ENCODE data around the gene GIMAP1. TPM values are rescaled to one million over a fixed set of nuclear protein-coding genes. Genes with fewer than 3 reads are reported as not detected.

Gene GIMAP1
- total RNA-seq, 2 experiments from 2014 or later = 3.5 to 5.5 TPM

- intact Hi-C loops (cut with DNase I, micrococcal nuclease) = loop anchor here (1.0 to 5.0 kb wide), 4 partner anchors 46 to 239 kb away; no protein-coding TSS in a partner anchor
- DNase-seq (peak; percentile 37), ATAC-seq (peak; percentile 57)
- Mint-ChIP-seq H3K9me3 (ENCODE audit: low read depth) (peaks cover 27% of the 10 kb centered on the region), H3K4me1 (peaks cover 68% of the 10 kb centered on the region), H3K27ac (peak overlapping the region; percentile 100), H3K36me3 (ENCODE audit: low read depth) (peaks cover 65% of the 10 kb centered on the region), H3K27me3 (no peaks in the 10 kb centered on the region), H3K4me3 (peak overlapping the region; percentile 96)
- ChIA-PET POLR2A (interaction anchor here (0.6 to 1.4 kb wide), 8 partner anchors 18 to 115 kb away, joined by 3 to 7 read pairs (median 4); partner anchors contain the start of gene GIMAP5), CTCF (interaction anchor here (0.6 to 2.8 kb wide), 11 partner anchors 9 to 236 kb away, joined by 3 to 14 read pairs (median 4); partner anchors contain the start of genes GIMAP1, GIMAP4 and GIMAP8)
These were observed 30.3 kb upstream of the GIMAP1 start for GRCh38 chr7:150686030-150686631.

GRCh38 chr7:150688630-150689029 lies 27.8 kb upstream of the GIMAP1 start:
- H3K4me3 Mint-ChIP-seq = peak overlapping the region; percentile 6
- peaks cover 45% of the 10 kb centered on the region for H3K4me1 Mint-ChIP-seq
- peaks cover 71% of the 10 kb centered on the region for H3K36me3 Mint-ChIP-seq (ENCODE audit: low read depth)
- ATAC-seq (no peak), DNase-seq (no peak)
- CTCF ChIA-PET = no interaction called here
- H3K27me3 Mint-ChIP-seq = no peaks in the 10 kb centered on the region
- intact Hi-C loops (cut with DNase I, micrococcal nuclease) = loop anchor here in 1 of 2 experiments (5.0 kb wide), 3 partner anchors 44 to 241 kb away; no protein-coding TSS in a partner anchor
- POLR2A ChIA-PET = no interaction called here
- peaks cover 27% of the 10 kb centered on the region for H3K9me3 Mint-ChIP-seq (ENCODE audit: low read depth)
- H3K27ac Mint-ChIP-seq = peak overlapping the region; percentile 93

GRCh38 chr7:150695654-150696053 lies 20.8 kb upstream of the GIMAP1 start:
- CTCF ChIA-PET = interaction anchor here (0.6 to 1.2 kb wide), 2 partner anchors 34 to 193 kb away, joined by 3 read pairs; no protein-coding TSS in a partner anchor
- POLR2A ChIA-PET = no interaction called here
- Mint-ChIP-seq H3K27ac (peak overlapping the region; percentile 42), H3K4me3 (no peak overlapping the region), H3K36me3 (ENCODE audit: low read depth) (peaks cover 48% of the 10 kb centered on the region), H3K27me3 (no peaks in the 10 kb centered on the region), H3K4me1 (no peaks in the 10 kb centered on the region), H3K9me3 (ENCODE audit: low read depth) (peaks cover 61% of the 10 kb centered on the region)
- intact Hi-C loops (cut with DNase I, micrococcal nuclease) = no loop called here
- ATAC-seq (no peak), DNase-seq (no peak)

- ChIA-PET CTCF (interaction anchor here (0.6 to 1.5 kb wide), 3 partner anchors 12 to 63 kb away, joined by 3 to 11 read pairs (median 4); partner anchors contain the start of gene GIMAP1), POLR2A (no interaction called here)
- no peak overlapping the region for H3K27ac Mint-ChIP-seq
- H3K4me1 Mint-ChIP-seq = peaks cover 2% of the 10 kb centered on the region
- no peaks in the 10 kb centered on the region for H3K27me3 Mint-ChIP-seq
- no peak for DNase-seq
- intact Hi-C loops (cut with DNase I, micrococcal nuclease) = no loop called here
- no peak overlapping the region for H3K4me3 Mint-ChIP-seq
- ATAC-seq = no peak
- peaks cover 34% of the 10 kb centered on the region for H3K36me3 Mint-ChIP-seq (ENCODE audit: low read depth)
- peaks cover 56% of the 10 kb centered on the region for H3K9me3 Mint-ChIP-seq (ENCODE audit: low read depth)
These were observed 13.2 kb upstream of the GIMAP1 start for GRCh38 chr7:150703209-150703608.

GRCh38 chr7:150715293-150715692 lies 1.1 kb upstream of the GIMAP1 start:
- peak overlapping the region; percentile 99 for H3K27ac Mint-ChIP-seq
- no peaks in the 10 kb centered on the region for H3K27me3 Mint-ChIP-seq
- peaks cover 16% of the 10 kb centered on the region for H3K9me3 Mint-ChIP-seq (ENCODE audit: low read depth)
- H3K4me1 Mint-ChIP-seq = peaks cover 43% of the 10 kb centered on the region
- DNase-seq (peak; percentile 53), ATAC-seq (peak; percentile 69)
- intact Hi-C loops (cut with DNase I, micrococcal nuclease) = loop anchor here (1.0 to 5.0 kb wide), 4 partner anchors 17 to 93 kb away; no protein-coding TSS in a partner anchor
- CTCF ChIA-PET = interaction anchor here (1.0 to 5.7 kb wide), 17 partner anchors 10 to 268 kb away, joined by 3 to 51 read pairs (median 7); partner anchors contain the start of genes GIMAP2, GIMAP4, GIMAP6 and GIMAP7
- H3K36me3 Mint-ChIP-seq (ENCODE audit: low read depth) = peaks cover 37% of the 10 kb centered on the region
- H3K4me3 Mint-ChIP-seq = peak overlapping the region; percentile 95
- POLR2A ChIA-PET = interaction anchor here (0.8 to 2.0 kb wide), 5 partner anchors 29 to 201 kb away, joined by 3 to 10 read pairs (median 4); partner anchors contain the start of gene GIMAP7

GRCh38 chr7:150715738-150716137 lies 675 bp upstream of the GIMAP1 start:
- Mint-ChIP-seq H3K4me1 (peaks cover 44% of the 10 kb centered on the region), H3K36me3 (ENCODE audit: low read depth) (peaks cover 41% of the 10 kb centered on the region), H3K4me3 (peak overlapping the region; percentile 95)

GRCh38 chr7:150716939-150717338 lies 526 bp downstream of the GIMAP1 start:
- peak overlapping the region; percentile 99 for H3K27ac Mint-ChIP-seq
- ChIA-PET POLR2A (interaction anchor here (2.0 kb wide), 1 partner anchor 38 kb away, joined by 10 read pairs; no protein-coding TSS in a partner anchor), CTCF (interaction anchor here (0.7 to 5.7 kb wide), 15 partner anchors 10 to 1294 kb away, joined by 3 to 51 read pairs (median 6); partner anchors contain the start of gene GIMAP8)
- no peaks in the 10 kb centered on the region for H3K27me3 Mint-ChIP-seq
- H3K4me3 Mint-ChIP-seq = peak overlapping the region; percentile 95
- ATAC-seq = no peak
- peaks cover 53% of the 10 kb centered on the region for H3K36me3 Mint-ChIP-seq (ENCODE audit: low read depth)
- H3K4me1 Mint-ChIP-seq = peaks cover 52% of the 10 kb centered on the region
- DNase-seq = no peak
- intact Hi-C loops (cut with DNase I, micrococcal nuclease) = loop anchor here (1.0 to 5.0 kb wide), 6 partner anchors 16 to 269 kb away; no protein-coding TSS in a partner anchor
- peaks cover 19% of the 10 kb centered on the region for H3K9me3 Mint-ChIP-seq (ENCODE audit: low read depth)

More at GRCh38 chr7:150715738-150716137, 675 bp upstream of the GIMAP1 start:
- POLR2A ChIA-PET = interaction anchor here (0.6 to 2.0 kb wide), 8 partner anchors 16 to 201 kb away, joined by 3 to 10 read pairs (median 4); partner anchors contain the start of genes GIMAP6 and GIMAP7
- H3K9me3 Mint-ChIP-seq (ENCODE audit: low read depth) = peaks cover 16% of the 10 kb centered on the region
- intact Hi-C loops (cut with DNase I, micrococcal nuclease) = loop anchor here (1.0 to 5.0 kb wide), 7 partner anchors 17 to 267 kb away; no protein-coding TSS in a partner anchor
- DNase-seq = no peak
- peak overlapping the region; percentile 99 for H3K27ac Mint-ChIP-seq
- ATAC-seq = peak; percentile 21
- H3K27me3 Mint-ChIP-seq = no peaks in the 10 kb centered on the region
- CTCF ChIA-PET = interaction anchor here (0.6 to 5.7 kb wide), 26 partner anchors 8 to 268 kb away, joined by 3 to 51 read pairs (median 5); partner anchors contain the start of genes GIMAP2, GIMAP4, GIMAP6 and GIMAP7

GRCh38 chr7:150717814-150718420 lies 1.5 kb downstream of the GIMAP1 start:
- Mint-ChIP-seq H3K27me3 (no peaks in the 10 kb centered on the region), H3K4me3 (peak overlapping the region; percentile 95), H3K4me1 (peaks cover 61% of the 10 kb centered on the region), H3K9me3 (ENCODE audit: low read depth) (peaks cover 13% of the 10 kb centered on the region), H3K36me3 (ENCODE audit: low read depth) (peaks cover 62% of the 10 kb centered on the region), H3K27ac (peak overlapping the region; percentile 99)
- CTCF ChIA-PET = interaction anchor here (1.6 to 5.7 kb wide), 4 partner anchors 9 to 270 kb away, joined by 5 to 51 read pairs (median 14); partner anchors contain the start of gene GIMAP8
- ATAC-seq (no peak), DNase-seq (no peak)
- intact Hi-C loops (cut with DNase I, micrococcal nuclease) = loop anchor here in 1 of 2 experiments (2.0 to 5.0 kb wide), 3 partner anchors 15 to 96 kb away; no protein-coding TSS in a partner anchor
- POLR2A ChIA-PET = interaction anchor here (0.6 kb wide), 1 partner anchor 21 kb away, joined by 3 read pairs; no protein-coding TSS in a partner anchor

- H3K9me3 Mint-ChIP-seq (ENCODE audit: low read depth) = peaks cover 7% of the 10 kb centered on the region
- H3K27ac Mint-ChIP-seq = peak overlapping the region; percentile 99
- H3K27me3 Mint-ChIP-seq = no peaks in the 10 kb centered on the region
- no peak overlapping the region for H3K4me3 Mint-ChIP-seq
- no peak for ATAC-seq
- DNase-seq = no peak
- ChIA-PET CTCF (interaction anchor here (0.7 to 5.7 kb wide), 3 partner anchors 11 to 59 kb away, joined by 4 to 51 read pairs (median 4); no protein-coding TSS in a partner anchor), POLR2A (no interaction called here)
- H3K4me1 Mint-ChIP-seq = peaks cover 66% of the 10 kb centered on the region
- H3K36me3 Mint-ChIP-seq (ENCODE audit: low read depth) = peaks cover 65% of the 10 kb centered on the region
- intact Hi-C loops (cut with DNase I, micrococcal nuclease) = loop anchor here in 1 of 2 experiments (5.0 kb wide), 2 partner anchors 52 to 97 kb away; no protein-coding TSS in a partner anchor
These were observed 3.0 kb downstream of the GIMAP1 start for GRCh38 chr7:150719436-150719835.

GRCh38 chr7:150719960-150720891 lies 3.8 kb downstream of the GIMAP1 start:
- DNase-seq (no peak), ATAC-seq (no peak)
- peaks cover 58% of the 10 kb centered on the region for H3K4me1 Mint-ChIP-seq
- no peak overlapping the region for H3K27ac Mint-ChIP-seq
- intact Hi-C loops (cut with DNase I, micrococcal nuclease) = loop anchor here in 1 of 2 experiments (5.0 kb wide), 2 partner anchors 53 to 98 kb away; no protein-coding TSS in a partner anchor
- H3K4me3 Mint-ChIP-seq = no peak overlapping the region
- ChIA-PET CTCF (interaction anchor here (0.7 to 5.7 kb wide), 4 partner anchors 11 to 1668 kb away, joined by 3 to 51 read pairs (median 4); no protein-coding TSS in a partner anchor), POLR2A (no interaction called here)
- H3K36me3 Mint-ChIP-seq (ENCODE audit: low read depth) = peaks cover 72% of the 10 kb centered on the region
- peaks cover 11% of the 10 kb centered on the region for H3K9me3 Mint-ChIP-seq (ENCODE audit: low read depth)
- H3K27me3 Mint-ChIP-seq = no peaks in the 10 kb centered on the region

All from activated CD4-positive, alpha-beta T cell treated with anti-CD3 and anti-CD28 coated beads for 36 hours (primary cell).